GM18873 (cell line): ENCODE measurements around the gene HERC5.
A peak's percentile ranks its signal among the peaks of the same experiment; 100 is the strongest.
"Not testable (repeated sequence)": the region's sequence is repeated elsewhere in the genome, so short reads cannot be mapped to it uniquely, and the experiment has no call there.

Experiments
- ATAC-seq: cut with Tn5 transposase; IDR thresholded peaks from one replicate; pipeline ENCODE4 v1.9.1; 2021; ENCODE audit warnings: mild to moderate bottlenecking, moderate library complexity, moderate number of reproducible peaks; ENCODE audit not compliant: unreplicated experiment, low FRiP score

Gene HERC5

DNA sequence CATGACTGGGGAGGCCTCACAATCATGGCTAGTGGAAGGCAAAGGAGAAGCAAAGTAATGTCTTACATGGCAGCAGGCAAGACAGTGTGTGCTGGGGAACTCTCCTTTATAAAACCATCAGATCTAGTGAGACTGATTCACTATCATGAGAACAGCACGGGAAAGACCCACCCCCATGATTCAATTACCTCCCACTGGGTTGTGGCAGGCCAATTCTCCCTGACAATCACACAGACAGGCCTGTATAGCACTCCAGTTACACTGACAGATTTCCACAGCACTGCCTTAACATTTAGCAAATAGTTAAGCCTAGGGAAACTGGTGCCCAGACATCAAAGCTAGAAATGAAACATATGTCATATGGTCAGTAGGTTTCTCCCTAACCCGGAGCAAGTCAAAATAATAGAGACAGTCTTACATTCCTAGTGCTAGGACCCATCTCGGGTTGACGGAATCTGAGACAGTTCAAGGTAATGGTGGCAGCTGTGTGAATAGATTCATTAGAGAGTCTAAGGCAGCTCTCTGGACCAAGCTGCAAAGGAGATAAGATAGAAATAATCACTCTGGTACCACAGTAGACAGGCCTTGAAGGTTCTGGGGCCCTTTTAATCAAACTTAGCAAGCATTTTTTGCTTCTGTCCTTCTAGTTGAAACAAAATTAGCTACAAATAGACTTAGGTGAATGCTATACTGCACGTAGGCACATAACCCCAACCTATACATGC lies 9.4 kb upstream of the HERC5 start:
- no peak for ATAC-seq

- ATAC-seq: not testable (repeated sequence)
These were observed 8.6 kb upstream of the HERC5 start for GRCh38 chr4:88448211-88448765.

DNA sequence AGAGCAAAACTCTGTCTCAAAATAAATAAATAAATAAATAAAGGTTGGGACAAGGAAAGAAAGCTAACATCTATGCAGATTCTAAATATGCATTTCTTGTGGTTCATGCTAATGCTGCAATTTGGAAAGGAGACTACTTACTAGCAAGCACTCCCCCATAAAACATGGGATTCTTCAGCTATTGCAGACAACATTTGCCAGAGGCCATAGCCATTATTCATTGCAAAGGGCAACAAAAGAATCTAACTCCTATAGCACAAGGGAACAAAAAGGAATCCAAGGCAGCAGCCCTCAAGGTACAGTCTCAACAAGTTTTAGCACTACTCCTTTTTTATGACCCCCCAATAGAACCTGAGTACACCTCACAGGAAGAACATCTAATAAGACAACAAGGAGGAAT lies 8.0 kb upstream of the HERC5 start:
- ATAC-seq: no peak

- ATAC-seq: no peak
These were observed 7.6 kb upstream of the HERC5 start for GRCh38 chr4:88449290-88449689.

- ATAC-seq: no peak
These were observed 5.7 kb upstream of the HERC5 start for GRCh38 chr4:88451205-88451604.

- ATAC-seq: no peak
These were observed 4.0 kb upstream of the HERC5 start for GRCh38 chr4:88452912-88453311.

GRCh38 chr4:88457307-88458103 lies 586 bp downstream of the HERC5 start:
- peak; percentile 37 for ATAC-seq

DNA sequence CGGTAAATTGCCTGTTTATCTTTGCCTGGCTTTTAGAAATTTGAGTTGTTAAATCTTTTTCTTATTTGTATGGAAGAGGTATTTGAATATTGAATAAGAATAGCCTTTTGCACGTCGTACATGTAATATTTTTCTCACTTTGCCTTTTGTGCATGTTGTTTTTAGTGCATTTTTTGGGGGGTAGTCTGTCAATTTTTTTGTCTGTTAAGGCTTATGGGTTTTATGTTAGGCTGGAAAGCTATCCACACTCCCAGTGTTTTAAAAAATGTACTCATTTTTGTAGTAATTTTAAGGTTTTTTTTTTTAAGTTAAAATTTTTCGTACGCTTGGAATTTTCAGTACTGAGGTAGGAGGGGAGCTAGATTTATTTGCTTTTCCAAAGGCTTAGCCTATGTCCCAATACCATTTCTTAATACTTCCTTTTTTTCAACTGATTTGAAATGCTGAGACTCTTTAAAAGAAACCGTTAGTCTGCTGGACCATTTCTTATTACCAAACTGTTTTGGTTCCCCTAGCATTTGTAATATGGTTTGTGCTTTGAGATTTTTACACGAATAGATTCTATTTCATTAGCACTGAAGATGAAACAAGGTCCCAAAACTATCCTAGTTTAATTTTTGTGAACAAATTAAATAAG lies 1.3 kb downstream of the HERC5 start:
- no peak for ATAC-seq

DNA sequence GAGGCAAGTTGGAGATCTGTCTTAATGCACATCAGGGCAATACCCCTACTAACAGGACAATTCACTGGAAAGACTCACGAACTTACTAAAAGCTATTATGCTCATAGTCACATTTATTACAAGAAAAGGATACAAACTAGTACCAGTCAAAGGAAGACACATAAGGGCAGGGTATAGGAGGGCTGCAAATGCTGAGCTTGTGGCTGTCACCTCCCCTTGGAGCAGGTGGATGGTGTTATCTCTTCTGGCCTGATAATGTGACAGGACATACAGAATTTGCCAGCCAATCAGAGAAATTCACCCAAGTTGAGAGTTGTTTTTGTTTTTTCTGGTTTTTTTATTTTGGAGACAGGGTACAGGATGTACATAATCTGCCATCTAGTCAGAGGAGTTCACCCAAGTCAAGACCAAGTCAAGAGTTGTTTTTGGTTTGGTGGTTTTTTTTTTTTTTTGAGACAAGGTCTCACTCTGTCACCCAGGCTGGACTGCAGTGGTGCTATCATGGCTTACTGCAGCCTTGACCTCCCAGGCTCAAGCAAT lies 8.8 kb downstream of the HERC5 start:
- ATAC-seq: no peak

DNA sequence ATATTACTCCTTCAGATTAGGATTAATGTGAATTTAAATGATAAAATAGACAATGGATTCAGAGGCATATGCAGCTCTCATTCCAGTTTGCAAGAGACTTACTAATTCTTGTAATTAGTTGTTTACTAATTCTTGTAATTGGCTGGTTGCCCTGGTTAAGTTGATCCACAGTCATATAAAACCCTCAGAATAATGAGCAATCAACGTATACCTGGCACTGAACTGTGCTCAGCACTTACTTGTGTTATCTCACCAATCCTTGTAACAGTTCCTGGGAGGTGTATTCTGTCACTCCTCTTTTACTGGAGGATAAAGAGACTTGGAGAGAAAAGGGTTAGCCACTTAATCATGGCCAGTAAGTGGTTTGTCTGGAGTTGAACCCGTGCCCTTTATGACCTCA lies 10.5 kb downstream of the HERC5 start:
- ATAC-seq: no peak

DNA sequence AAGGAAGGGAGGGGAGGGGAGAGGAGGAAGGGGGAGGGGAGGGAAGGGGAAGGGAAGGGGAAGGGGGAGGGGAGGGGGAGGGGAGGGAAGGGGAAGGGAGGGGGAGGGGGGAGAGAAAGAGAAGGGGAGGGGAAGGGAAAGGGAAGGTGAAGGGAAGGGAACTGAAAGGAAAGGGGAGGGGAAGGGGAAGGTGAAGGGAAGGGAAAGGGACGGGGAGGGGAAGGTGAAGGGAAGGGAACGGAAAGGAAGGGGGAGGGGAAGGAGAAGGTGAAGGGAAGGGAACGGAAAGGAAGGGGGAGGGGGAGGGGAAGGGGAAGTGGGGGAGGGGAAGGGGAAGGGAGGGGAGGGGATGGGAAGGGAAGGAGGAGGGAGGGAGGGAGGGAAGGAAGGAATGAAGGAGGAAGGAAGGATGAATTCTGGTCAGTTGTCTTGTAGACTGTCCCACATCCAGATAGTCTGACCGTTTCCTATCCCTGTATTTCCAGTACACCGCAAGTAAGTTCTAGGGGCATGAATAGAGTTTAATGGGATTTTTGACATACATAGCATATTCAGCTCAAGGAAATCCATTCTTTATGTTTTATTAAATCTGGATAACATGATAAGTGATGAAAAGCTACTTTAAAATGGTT lies 20.4 kb downstream of the HERC5 start:
- no peak for ATAC-seq

DNA sequence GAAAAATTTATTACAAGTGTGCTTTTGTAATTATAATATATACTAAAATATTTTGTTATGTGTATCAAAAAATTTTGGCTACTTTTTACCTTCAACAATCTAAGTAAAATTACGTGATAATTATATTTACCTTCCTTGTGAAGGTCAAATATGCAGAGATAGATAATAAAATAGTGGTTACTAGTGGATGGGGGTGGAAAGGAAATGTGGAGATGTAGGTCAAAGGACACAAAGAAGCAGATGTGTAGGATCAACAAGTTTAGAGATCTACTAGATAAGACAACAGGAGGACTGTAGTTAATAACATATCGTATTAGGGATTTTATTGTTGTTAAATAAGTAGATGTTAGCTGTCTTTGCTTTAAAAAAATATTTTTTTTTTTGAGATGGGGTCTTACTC lies 21.3 kb downstream of the HERC5 start:
- no peak for ATAC-seq

GRCh38 chr4:88481537-88481936 lies 24.6 kb downstream of the HERC5 start:
- ATAC-seq: no peak

- no peak for ATAC-seq
These were observed 32.3 kb downstream of the HERC5 start for GRCh38 chr4:88489100-88489761.

GRCh38 chr4:88497859-88498409 lies 41.0 kb downstream of the HERC5 start:
- no peak for ATAC-seq

GRCh38 chr4:88503344-88503743 lies 46.4 kb downstream of the HERC5 start:
- ATAC-seq: no peak

- ATAC-seq: no peak
These were observed 54.3 kb downstream of the HERC5 start for GRCh38 chr4:88511236-88511635.

DNA sequence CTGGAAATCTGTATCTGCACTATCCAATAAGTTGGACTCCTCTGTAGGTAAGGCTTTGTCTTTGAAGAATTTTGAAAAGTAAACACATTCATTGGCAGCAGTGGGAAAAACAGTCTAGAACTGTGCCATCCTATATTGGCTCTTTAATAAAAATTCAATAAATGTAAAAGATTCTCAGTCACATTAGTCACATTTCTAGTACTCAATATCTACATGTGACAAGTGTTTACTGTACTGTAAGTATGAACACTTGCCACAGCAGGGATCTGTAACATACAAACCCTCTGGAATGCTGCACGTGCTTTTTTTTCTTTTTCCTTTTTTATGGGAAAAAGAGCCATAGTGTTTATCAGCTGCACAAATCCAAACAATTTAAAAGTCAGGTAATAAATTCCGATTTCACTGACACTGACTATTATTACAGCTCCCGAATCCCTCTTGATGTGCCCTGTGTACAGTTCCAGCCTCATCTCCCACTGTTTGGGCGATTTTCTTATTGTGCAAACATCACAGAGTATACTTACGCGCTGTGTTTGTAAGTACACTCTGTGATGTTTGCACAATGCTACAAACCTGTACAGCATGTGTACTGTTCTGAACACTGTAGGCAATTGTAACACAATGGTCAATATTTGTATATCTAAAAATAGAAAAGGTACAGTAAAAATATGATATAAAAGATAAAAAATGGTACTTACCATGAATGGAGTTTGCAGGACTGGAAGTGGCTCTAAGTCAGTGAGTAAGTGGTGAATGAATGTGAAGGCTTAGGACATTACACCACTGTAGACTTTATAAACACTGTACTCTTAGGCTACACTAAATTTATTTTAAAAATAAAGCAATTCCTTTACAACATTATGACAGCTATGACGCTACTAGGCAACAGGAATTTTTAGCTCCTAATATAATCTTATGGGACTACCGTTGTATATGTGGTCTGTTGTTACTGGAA lies 57.9 kb downstream of the HERC5 start:
- ATAC-seq: no peak

- no peak for ATAC-seq
These were observed 59.8 kb downstream of the HERC5 start for GRCh38 chr4:88516746-88517145.
